GM20431 (cell line): Measurements from ENCODE around the gene MYO6.

Experiments used
- in situ Hi-C: fragments of 300-500 bp; cut with MseI, MboI; formaldehyde crosslinking; loops from one replicate; pipeline ENCODE4 v1.15.0; 2020; ENCODE audit warnings: low sequenced_read_pairs; ENCODE audit not compliant: unreplicated experiment

The MYO6 gene

GRCh38 chr6:75761489-75761888, 12.4 kb downstream of the MYO6 start:
- in situ Hi-C loops: no loop called here

- in situ Hi-C loops: no loop called here
Measured at GRCh38 chr6:75762063-75762462, 13.0 kb downstream of the MYO6 start.

DNA sequence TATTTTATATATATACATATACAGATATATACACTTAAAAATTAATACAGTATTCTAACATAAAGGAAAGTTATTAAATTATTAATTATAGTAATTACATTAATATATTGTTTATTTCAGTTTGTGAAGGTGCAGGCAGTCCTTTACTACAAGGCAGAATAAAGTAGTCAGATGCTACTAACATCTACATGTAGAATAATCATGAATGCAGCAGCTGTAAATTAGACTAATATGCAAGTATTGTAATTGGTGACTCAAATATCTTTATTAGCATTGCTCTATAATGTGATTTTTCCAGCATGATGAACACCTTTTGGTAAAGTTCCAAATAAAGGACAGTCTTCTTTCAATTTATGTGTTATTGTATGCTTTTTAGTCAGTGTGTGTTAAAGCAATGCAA, 17.3 kb downstream of the MYO6 start:
- in situ Hi-C loops: no loop called here

- in situ Hi-C loops: no loop called here
Measured at GRCh38 chr6:75770844-75771243, 21.8 kb downstream of the MYO6 start.

DNA sequence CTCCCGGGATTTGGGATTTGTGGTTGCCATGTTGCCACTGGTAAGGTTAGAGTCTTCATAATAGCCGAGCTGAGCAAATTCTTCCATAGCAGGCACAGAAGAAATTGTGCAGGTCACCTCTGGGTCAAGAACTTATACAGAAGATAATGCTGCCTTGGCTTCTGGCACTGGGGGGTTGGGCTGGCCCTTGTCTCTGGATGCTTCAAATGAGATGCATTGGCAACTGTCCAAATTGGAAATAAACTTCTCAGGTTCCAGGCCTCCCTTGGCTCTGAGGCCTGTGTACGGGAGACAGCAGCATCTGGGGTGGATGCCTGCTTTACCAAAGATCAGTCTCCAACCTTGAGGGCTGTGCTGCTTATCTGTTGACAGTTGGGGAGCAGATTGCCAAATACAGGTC, 26.2 kb downstream of the MYO6 start:
- in situ Hi-C loops: no loop called here

DNA sequence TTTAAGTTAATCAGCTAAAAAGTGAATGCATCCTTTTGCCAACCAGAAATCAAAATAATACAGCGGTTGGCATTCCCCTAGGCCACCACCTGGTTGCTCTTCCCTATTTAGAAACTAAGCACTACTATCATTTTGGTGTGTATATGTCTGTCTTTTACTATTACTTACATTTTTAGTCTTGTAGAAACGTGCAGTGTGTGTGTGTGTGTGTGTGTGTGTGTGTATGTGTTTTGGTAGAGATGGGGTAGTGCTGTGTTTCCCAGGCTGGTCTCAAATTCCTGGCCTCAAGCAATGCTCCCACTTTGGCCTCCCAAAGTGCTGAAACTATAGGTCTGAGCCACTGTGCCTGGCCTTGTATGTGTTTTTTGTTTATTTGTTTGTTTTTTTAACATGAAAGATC, 27.4 kb downstream of the MYO6 start:
- in situ Hi-C loops: no loop called here

- in situ Hi-C loops: no loop called here
Measured at GRCh38 chr6:75778757-75779156, 29.7 kb downstream of the MYO6 start.

- in situ Hi-C loops: no loop called here
Measured at GRCh38 chr6:75786152-75786551, 37.1 kb downstream of the MYO6 start.

- in situ Hi-C loops: no loop called here
Measured at GRCh38 chr6:75788894-75789293, 39.9 kb downstream of the MYO6 start.

GRCh38 chr6:75791881-75792280, 42.8 kb downstream of the MYO6 start:
- in situ Hi-C loops: no loop called here

DNA sequence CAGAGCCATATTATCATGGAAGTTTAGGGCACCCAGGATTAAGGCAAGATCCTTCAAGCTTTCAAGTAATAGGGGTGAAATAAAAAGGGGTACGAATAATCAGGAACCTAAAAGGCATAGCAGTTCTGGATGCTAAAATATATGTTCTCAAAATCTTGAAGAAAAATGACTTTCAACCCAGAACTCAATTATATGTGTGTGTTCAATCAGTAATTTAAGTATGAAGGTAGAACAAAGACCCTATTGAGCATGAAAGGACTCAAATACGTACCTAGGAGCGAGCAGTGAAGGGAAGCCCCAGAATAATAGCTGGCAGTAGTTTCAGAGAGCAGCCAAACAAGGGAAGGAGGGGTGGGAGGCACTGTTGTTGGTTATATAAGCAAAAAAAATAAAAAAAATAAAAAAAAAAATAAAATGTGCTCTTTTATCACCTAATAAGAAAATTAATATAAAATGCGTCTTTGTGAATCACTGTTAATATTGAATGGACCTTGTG, 45.4 kb downstream of the MYO6 start:
- in situ Hi-C loops: no loop called here

DNA sequence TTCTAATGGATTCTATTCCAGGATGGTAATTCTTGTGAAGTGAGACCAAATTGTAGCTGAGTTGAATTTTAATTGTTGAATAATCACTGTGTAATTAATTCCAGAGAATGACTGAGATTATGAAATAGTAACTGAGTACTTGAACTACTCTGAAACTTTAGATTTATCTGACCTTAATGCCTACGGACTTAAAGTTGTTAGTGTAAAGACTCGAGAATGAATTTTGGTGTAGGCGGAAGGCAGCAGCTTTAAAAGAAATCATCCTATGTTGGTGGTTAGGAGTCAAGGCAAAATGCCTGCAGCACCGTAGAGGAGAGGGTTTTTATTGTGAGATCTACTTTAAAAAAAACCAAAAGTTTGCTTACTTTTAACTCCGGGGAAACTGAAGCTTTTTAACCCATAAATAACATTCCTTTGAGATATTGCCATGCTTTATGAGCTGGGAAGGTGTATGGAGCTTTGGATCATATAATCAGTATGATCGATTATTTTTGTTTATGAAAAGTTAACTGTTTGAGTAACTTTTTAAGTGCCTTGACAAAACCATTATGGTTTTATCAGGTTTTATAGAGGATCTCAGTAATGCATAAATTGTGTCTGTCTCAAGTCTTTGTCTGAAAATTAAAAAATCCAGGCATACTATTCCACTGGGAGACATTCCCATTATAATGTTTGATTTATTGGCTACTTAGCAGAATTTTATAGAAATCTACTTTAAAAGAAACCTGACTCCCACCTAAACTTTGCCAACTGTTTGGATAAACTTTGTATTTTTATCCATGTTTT, 46.1 kb downstream of the MYO6 start:
- in situ Hi-C loops: no loop called here

DNA sequence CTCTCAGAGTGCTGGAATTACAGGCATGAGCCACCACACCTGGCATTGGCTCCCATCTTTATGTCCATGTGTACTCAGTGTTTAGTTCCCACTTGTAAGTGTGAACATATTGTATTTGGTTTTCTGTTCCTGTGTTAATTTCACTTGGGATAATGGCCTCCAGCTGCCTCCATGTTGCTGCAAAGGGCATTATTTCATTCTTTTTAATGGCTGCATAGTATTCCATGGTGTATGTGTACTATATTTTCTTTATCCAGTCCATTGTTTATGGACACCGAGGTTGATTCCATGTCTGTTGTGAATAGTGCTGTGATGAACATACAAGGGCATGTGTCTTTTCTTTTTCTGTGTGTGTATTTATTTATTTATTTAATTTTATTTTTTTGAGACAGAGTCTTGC, 47.7 kb downstream of the MYO6 start:
- in situ Hi-C loops: no loop called here

GRCh38 chr6:75800133-75800532, 51.1 kb downstream of the MYO6 start:
- in situ Hi-C loops: no loop called here

GRCh38 chr6:75800708-75801505, 51.9 kb downstream of the MYO6 start:
- in situ Hi-C loops: no loop called here

DNA sequence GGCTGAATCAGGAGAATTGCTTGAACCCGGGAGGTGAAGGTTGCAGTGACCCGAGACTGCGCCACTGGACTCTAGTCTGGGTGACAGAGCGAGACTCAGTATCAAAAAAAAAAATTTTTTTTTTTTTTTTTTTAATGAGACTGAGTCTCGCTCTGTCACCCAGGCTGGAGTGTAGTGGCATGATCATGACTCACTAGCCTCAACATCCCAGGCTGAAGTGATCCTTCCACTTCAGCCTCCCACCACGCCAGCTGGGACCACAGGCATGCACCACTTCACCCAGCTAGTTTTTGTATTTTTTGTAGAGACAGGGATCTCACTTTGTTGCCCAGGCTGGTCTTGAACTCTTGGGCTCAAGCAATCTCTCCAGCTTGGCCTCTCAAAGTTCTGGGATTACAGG, 53.3 kb downstream of the MYO6 start:
- in situ Hi-C loops: no loop called here

DNA sequence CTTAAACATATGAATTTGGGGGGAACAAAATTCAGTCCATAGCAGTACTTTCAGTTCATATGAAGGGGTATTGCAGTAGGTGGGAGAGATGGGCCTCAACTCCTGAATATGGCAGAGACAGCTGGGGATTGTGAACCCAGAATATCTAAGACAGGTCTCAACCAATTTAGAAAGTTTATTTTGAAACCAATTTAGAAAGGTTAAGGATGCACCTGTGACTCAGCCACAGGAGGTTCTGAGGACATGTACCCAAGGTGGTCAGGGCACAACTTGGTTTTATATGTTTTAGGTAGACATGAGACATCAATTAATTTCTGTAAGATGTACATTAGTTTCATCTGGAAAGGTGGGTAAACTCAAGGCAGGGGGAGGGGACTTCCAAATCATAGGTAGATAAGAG, 59.5 kb downstream of the MYO6 start:
- in situ Hi-C loops: no loop called here

GRCh38 chr6:75812560-75812959, 63.5 kb downstream of the MYO6 start:
- in situ Hi-C loops: no loop called here

DNA sequence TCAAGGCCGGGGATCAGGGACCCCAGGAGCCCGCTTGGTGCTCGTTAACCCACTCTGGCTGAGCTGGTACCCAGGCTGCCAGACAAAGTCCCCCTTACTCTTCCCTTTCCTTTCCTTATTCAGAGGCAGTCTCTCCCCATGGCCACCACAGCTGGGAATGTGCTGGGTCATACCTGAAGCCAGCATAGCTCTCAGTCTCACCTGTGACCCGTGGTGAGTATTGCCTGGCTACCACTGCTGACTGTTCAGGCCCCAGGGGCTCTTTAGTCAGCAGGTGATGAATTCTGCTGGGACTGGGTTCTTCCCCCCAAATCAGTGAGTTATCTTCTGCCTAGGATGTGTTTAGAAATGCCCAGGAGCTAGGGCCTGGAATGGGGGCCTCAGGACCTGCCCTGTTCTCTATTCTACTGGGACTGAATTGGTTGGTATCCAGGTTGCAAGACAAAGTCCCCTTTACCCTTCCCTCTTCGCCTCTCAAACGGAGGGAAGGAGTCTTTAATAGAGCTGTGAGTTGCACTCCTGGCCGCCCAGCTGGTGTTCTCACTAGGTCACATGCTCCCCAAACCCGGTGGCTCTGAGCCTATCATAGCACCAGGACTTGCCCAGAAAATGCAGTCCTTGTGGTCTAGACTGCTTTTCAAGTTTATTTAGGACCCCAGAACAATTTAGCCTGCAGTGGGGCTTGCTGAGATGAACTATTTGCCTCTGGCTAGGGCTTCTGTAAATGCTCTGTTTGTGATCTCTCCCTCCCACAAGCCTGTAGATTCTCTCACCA, 64.6 kb downstream of the MYO6 start:
- in situ Hi-C loops: no loop called here

DNA sequence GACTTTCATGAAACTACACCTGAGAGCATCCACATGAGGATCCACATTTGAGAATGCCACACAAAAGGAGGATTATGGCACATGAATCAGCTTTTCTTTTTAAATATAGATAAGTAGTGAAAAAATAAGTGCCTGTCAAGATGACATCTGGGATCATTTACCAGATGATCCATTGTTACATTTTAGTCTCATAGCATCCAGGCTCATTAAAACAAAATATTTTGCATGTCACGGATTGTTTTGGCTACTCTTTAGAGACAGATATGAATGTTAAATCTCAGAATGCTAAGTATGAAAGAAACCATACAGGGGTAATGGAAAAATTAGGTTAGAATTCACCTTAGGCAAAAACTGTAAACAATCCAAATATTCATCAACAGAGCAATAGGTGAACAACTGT, 66.7 kb downstream of the MYO6 start:
- in situ Hi-C loops: no loop called here
